H1 (cell line): Measurements from ENCODE around the gene LHFPL6. TPM values are rescaled to one million over a fixed set of nuclear protein-coding genes. Genes with fewer than 3 reads are reported as not detected.

Experiments used
- CTCF ChIA-PET: fragments of 300-600 bp; sonication (Branson Sonifier 250); formaldehyde crosslinking; loops from one replicate; lab custom pipeline; 2021; ENCODE audit not compliant: partially characterized antibody; lab: Charles Lee
- POLR2A ChIA-PET: fragments of 300-600 bp; sonication (Branson Sonifier 250); formaldehyde crosslinking; loops from one replicate; lab custom pipeline; 2021; ENCODE audit warnings: inconsistent platforms; ENCODE audit not compliant: partially characterized antibody; lab: Charles Lee
- DNase-seq, 2 experiments: peaks; one replicate each; pipeline versions ENCODE4 v3.0.0 to v3.0.0-alpha.2; 2010 to 2022; ENCODE audit warnings: low spot score in 2 of 2, low read depth in 1 of 2, mixed read lengths in 1 of 2
- FAIRE-seq: peaks from 2 replicates; lab custom pipeline; 2011; peaks lifted over from hg19 to GRCh38; lab: Jason Lieb, UNC
- H2AFZ ChIP-seq: 2 replicates; pipeline ENCODE4 v1.8.1; 2012; ENCODE audit warnings: low read length, inconsistent platforms
- H2AK5ac ChIP-seq: 2 replicates; pipeline ENCODE4 v1.6.1; 2013; ENCODE audit warnings: low read depth, low read length
- H2BK120ac ChIP-seq: replicated peaks from 2 replicates; pipeline ENCODE3; 2013; ENCODE audit warnings: low read depth, low read length, inconsistent platforms
- H2BK12ac ChIP-seq: 2 replicates; pipeline ENCODE4 v1.6.1; 2013; ENCODE audit warnings: low read depth, low read length
- H2BK15ac ChIP-seq: 2 replicates; pipeline ENCODE4 v1.6.1; 2013; ENCODE audit warnings: low read length
- H2BK20ac ChIP-seq: 2 replicates; pipeline ENCODE4 v1.6.1; 2013; ENCODE audit warnings: low read length
- H2BK5ac ChIP-seq: 2 replicates; pipeline ENCODE4 v1.6.1; 2013; ENCODE audit warnings: low read depth, low read length
- H3K14ac ChIP-seq: 2 replicates; pipeline ENCODE4 v1.6.1; 2013; ENCODE audit warnings: inconsistent platforms; ENCODE audit not compliant: insufficient read length
- H3K18ac ChIP-seq: 2 replicates; pipeline ENCODE4 v1.6.1; 2013; ENCODE audit warnings: low read length; ENCODE audit errors: extremely low read depth
- H3K23ac ChIP-seq: 2 replicates; pipeline ENCODE4 v1.6.1; 2013; ENCODE audit warnings: inconsistent platforms; ENCODE audit not compliant: insufficient read length
- H3K23me2 ChIP-seq: 2 replicates; pipeline ENCODE4 v1.6.1; 2013; ENCODE audit warnings: low read depth, low read length
- H3K27ac ChIP-seq: 2 replicates; pipeline ENCODE4 v1.6.1; 2011; ENCODE audit warnings: low read depth, low read length, inconsistent platforms
- H3K27me3 ChIP-seq, 4 experiments: replicated peaks in 1 of 4; 1 replicate in 1 of 4; 2 replicates in 3 of 4; pipeline versions ENCODE4 v1.6.1 to v1.8.1; 2011 to 2013; ENCODE audit warnings: low read length in 3 of 4, mild to moderate bottlenecking in 3 of 4, inconsistent platforms in 2 of 4, mixed read lengths in 2 of 4, moderate library complexity in 1 of 4; ENCODE audit not compliant: control insufficient read depth in 3 of 4, insufficient read depth in 3 of 4; ENCODE audit errors: extremely low read depth in 1 of 4
- H3K36me3 ChIP-seq, 4 experiments: 2 replicates each; pipeline versions ENCODE4 v1.6.1 to v1.8.1; 2011 to 2013; ENCODE audit warnings: mild to moderate bottlenecking in 4 of 4, low read length in 3 of 4, moderate library complexity in 2 of 4, control low read depth in 1 of 4, inconsistent platforms in 1 of 4; ENCODE audit not compliant: insufficient read depth in 4 of 4, control insufficient read depth in 2 of 4
- H3K4ac ChIP-seq: replicated peaks from 2 replicates; pipeline ENCODE3; 2013; ENCODE audit warnings: low read length, low read depth, mixed read lengths, inconsistent platforms; ENCODE audit not compliant: insufficient read length
- H3K4me1 ChIP-seq, 4 experiments: replicated peaks in 1 of 4; 1 replicate in 1 of 4; 2 replicates in 3 of 4; pipeline versions ENCODE4 v1.6.1 to v1.8.1; 2011 to 2013; ENCODE audit warnings: low read length in 3 of 4, inconsistent platforms in 2 of 4, mixed read lengths in 1 of 4; ENCODE audit not compliant: insufficient read depth in 4 of 4, control insufficient read depth in 3 of 4
- H3K4me2 ChIP-seq, 2 experiments: 2 replicates each; pipeline versions ENCODE4 v1.6.1 to v1.8.1; 2011 to 2013; ENCODE audit warnings: low read depth in 2 of 2, low read length in 2 of 2, control low read depth in 1 of 2, inconsistent platforms in 1 of 2, mild to moderate bottlenecking in 1 of 2; ENCODE audit not compliant: insufficient read depth in 1 of 2
- H3K4me3 ChIP-seq, 4 experiments: fragments of 200-600, 300-600 bp in 1 of 4; sonication (generic), shearing (Covaris generic), sonication (Bioruptor Twin) in 1 of 4; 2 replicates each; pipeline versions ENCODE4 v1.5.1 to v1.8.1; 2011 to 2016; ENCODE audit warnings: low read length in 4 of 4, low read depth in 3 of 4, control low read depth in 2 of 4, inconsistent platforms in 2 of 4, mild to moderate bottlenecking in 2 of 4, mixed read lengths in 1 of 4, moderate library complexity in 1 of 4; ENCODE audit not compliant: insufficient read depth in 2 of 4; ENCODE audit errors: extremely low read depth in 1 of 4
- H3K56ac ChIP-seq: replicated peaks from 2 replicates; pipeline ENCODE3; 2013; ENCODE audit warnings: low read depth, mild to moderate bottlenecking, mixed read lengths, low read length, inconsistent platforms; ENCODE audit not compliant: insufficient read length
- H3K79me1 ChIP-seq: 2 replicates; pipeline ENCODE4 v1.6.1; 2013; ENCODE audit warnings: low read depth, low read length, control low read depth
- H3K79me2 ChIP-seq, 2 experiments: 2 replicates each; pipeline versions ENCODE4 v1.6.1 to v1.8.1; 2012 to 2013; ENCODE audit warnings: low read length in 2 of 2, mild to moderate bottlenecking in 2 of 2, inconsistent platforms in 1 of 2; ENCODE audit not compliant: insufficient read depth in 2 of 2, control insufficient read depth in 1 of 2
- H3K9ac ChIP-seq, 4 experiments: replicated peaks in 1 of 4; 1 replicate in 1 of 4; 2 replicates in 3 of 4; pipeline versions ENCODE4 v1.6.1 to v1.8.1; 2011 to 2013; ENCODE audit warnings: low read depth in 3 of 4, low read length in 3 of 4, control low read depth in 2 of 4, mild to moderate bottlenecking in 2 of 4, moderate library complexity in 2 of 4, inconsistent platforms in 1 of 4; ENCODE audit errors: extremely low read depth in 1 of 4
- H3K9me3 ChIP-seq, 2 experiments: 2 replicates each; pipeline versions ENCODE4 v1.6.1 to v1.8.1; 2012 to 2013; ENCODE audit warnings: mild to moderate bottlenecking in 2 of 2, moderate library complexity in 2 of 2, control low read depth in 1 of 2, inconsistent platforms in 1 of 2, low read depth in 1 of 2, low read length in 1 of 2, mixed read lengths in 1 of 2; ENCODE audit not compliant: insufficient read depth in 2 of 2
- H4K20me1 ChIP-seq, 2 experiments: replicated peaks in 1 of 2; 2 replicates each; pipeline versions ENCODE3 to v1.8.1; 2011 to 2013; ENCODE audit warnings: inconsistent platforms in 2 of 2, low read length in 2 of 2, mild to moderate bottlenecking in 1 of 2; ENCODE audit not compliant: insufficient read depth in 2 of 2, control insufficient read depth in 1 of 2
- H4K5ac ChIP-seq: 2 replicates; pipeline ENCODE4 v1.6.1; 2013; ENCODE audit warnings: low read length, low read depth, mixed read lengths, inconsistent platforms; ENCODE audit not compliant: insufficient read length
- H4K8ac ChIP-seq: 2 replicates; pipeline ENCODE4 v1.8.0; 2013; ENCODE audit warnings: mild to moderate bottlenecking, moderate library complexity, low read length, inconsistent platforms; ENCODE audit not compliant: insufficient read depth; ENCODE audit errors: extremely low read depth
- H4K91ac ChIP-seq: replicated peaks from 2 replicates; pipeline ENCODE3; 2013; ENCODE audit warnings: low read length, mixed read lengths, inconsistent platforms; ENCODE audit not compliant: insufficient read length
- CBX5 ChIP-seq: fragments of 300-800, 300-1000 bp; sonication (generic); IDR thresholded peaks from 2 replicates; pipeline ENCODE4 v1.7.1; 2016; ENCODE audit warnings: antibody characterized with exemption, low read length, low read depth
- CHD2 ChIP-seq: IDR thresholded peaks from 2 replicates; pipeline ENCODE4 v1.6.1; 2012; ENCODE audit warnings: low read length, improper control_type of control experiment
- FOSL1 ChIP-seq: IDR thresholded peaks from 2 replicates; pipeline ENCODE4 v1.6.1; 2011; ENCODE audit warnings: mild to moderate bottlenecking, low read depth, low read length, moderate library complexity; ENCODE audit not compliant: insufficient read depth
- POLR2A ChIP-seq, 2 experiments: IDR thresholded peaks; 1 replicate in 1 of 2; 2 replicates in 1 of 2; pipeline ENCODE4 v1.6.1; 2011; ENCODE audit warnings: low read depth in 2 of 2, low read length in 2 of 2, mild to moderate bottlenecking in 2 of 2; ENCODE audit errors: control extremely low read depth in 1 of 2
- WGBS, 2 experiments: shearing (Covaris generic) in 1 of 2; methylation state at CpG; one replicate each; pipeline versions ENCODE4 v1.1.6 to v1.1.7; 2013 to 2015; ENCODE audit warnings: low lambda C conversion rate in 2 of 2, mixed read lengths in 2 of 2, inconsistent platforms in 1 of 2, low coverage in 1 of 2, missing lambda C conversion rate in 1 of 2; ENCODE audit not compliant: insufficient replicate concordance in 2 of 2, insufficient coverage in 1 of 2, insufficient read length in 1 of 2; ENCODE audit errors: extremely low coverage in 1 of 2, missing lambda C conversion rate in 1 of 2; 5-methylcytosine and 5-hydroxymethylcytosine counted together
- polyA plus RNA-seq, 7 experiments: library from polyadenylated mRNA; depleted of rRNA in 3 of 7; stranded (reverse) in 5 of 7; unstranded in 2 of 7; fragments of >200 nt in 5 of 7; fragments of 200-250 nt in 2 of 7; gene quantifications; 1 replicate in 5 of 7; 2 replicates in 1 of 7; 4 replicates in 1 of 7; pipeline versions ENCODE4 v1.2.1 to v1.2.3, GENCODE V29; 2011 to 2013; ENCODE audit warnings: missing spikeins in 2 of 7, mixed read lengths in 2 of 7
- total RNA-seq: library from RNA; stranded (reverse); fragmentation: NEBNext Ultra II Directional; extraction: Animal tissue kit (Norgen Biotek cat#: 25700); gene quantifications from 2 replicates; pipeline ENCODE4 v1.2.1, GENCODE V29; 2021

LHFPL6 gene
- total and polyA plus RNA-seq, 2 of the 8 experiments (the other 6 are each of a cell fraction or from before 2014, with no cell fraction given), result 7.6 to 17.0 TPM

- Histone ChIP-seq H3K79me2 (no peaks in the 10 kb centered on the region), H3K4ac (no peak overlapping the region), H3K9ac (no peak overlapping the region), H3K23me2 (no peaks in the 10 kb centered on the region), H3K27ac (no peak overlapping the region), H3K4me1 (peaks cover 0 to 3% (median 0%) of the 10 kb centered on the region in 4 experiments; a peak in 2 of 7 replicates), H2BK12ac (no peak overlapping the region), H2AFZ (no peak overlapping the region), H3K4me2 (no peak overlapping the region), H3K23ac (no peak overlapping the region), H3K18ac (no peak overlapping the region), H4K5ac (no peak overlapping the region), H3K14ac (no peak overlapping the region), H3K36me3 (no peaks in the 10 kb centered on the region), H2BK15ac (no peak overlapping the region), H2BK120ac (no peak overlapping the region), H2BK5ac (no peak overlapping the region), H4K20me1 (no peaks in the 10 kb centered on the region), H3K56ac (no peak overlapping the region), H3K27me3 (no peaks in the 10 kb centered on the region; a peak in 1 of 7 replicates), H2BK20ac (no peak overlapping the region), H4K91ac (no peak overlapping the region), H3K4me3 (no peak overlapping the region), H4K8ac (no peak overlapping the region), H3K9me3 (no peaks in the 10 kb centered on the region), H2AK5ac (no peak overlapping the region), H3K79me1 (no peaks in the 10 kb centered on the region)
- whole genome bisulfite sequencing, 2 experiments, result 86% methylated on average over 3 of the region's 3 CpGs; no CpG with 5 or more reads in 1 of the 2 experiments
- CTCF ChIA-PET, result no interaction called here
- POLR2A ChIA-PET, result no interaction called here
- TF ChIP-seq POLR2A (IDR thresholded peaks at IDR 0.05; ENCODE audit: control extremely low read depth in 1 of 2, low read depth in 2 of 2, low read length in 2 of 2), result no peak
- TF ChIP-seq CBX5, result no peak
- no peak for TF ChIP-seq FOSL1
- no peak for TF ChIP-seq CHD2
- DNase-seq (no peak), FAIRE-seq (no peak)
These were observed 232.9 kb downstream of the LHFPL6 start for GRCh38 chr13:39370048-39370447.
